ENCODE data around the gene NCLN.
"Not testable (repeated sequence)": the region's sequence is repeated elsewhere in the genome, so short reads cannot be mapped to it uniquely, and the experiment has no call there.

Gene NCLN

GRCh38 chr19:3157096-3157845, 28.5 kb upstream of the NCLN start:
- H3K9ac ChIP-seq (ENCODE audit: low read length) = no peak overlapping the region
- H3K27me3 ChIP-seq (replicated peaks; ENCODE audit: control insufficient read depth, insufficient read depth, low read length) = no peaks in the 10 kb centered on the region
- no peak for DNase-seq (ENCODE audit: low read depth)
- H3K4me3 ChIP-seq (ENCODE audit: low read length) = no peak overlapping the region
- H3K9me3 ChIP-seq (ENCODE audit: control insufficient read depth, low read length) = no peaks in the 10 kb centered on the region
- H3K36me3 ChIP-seq (ENCODE audit: control insufficient read depth, insufficient read depth, low read length, severe bottlenecking) = no peaks in the 10 kb centered on the region
- H3K4me1 ChIP-seq (ENCODE audit: control insufficient read depth, insufficient read depth, low read length) = peaks cover 32% of the 10 kb centered on the region

DNA sequence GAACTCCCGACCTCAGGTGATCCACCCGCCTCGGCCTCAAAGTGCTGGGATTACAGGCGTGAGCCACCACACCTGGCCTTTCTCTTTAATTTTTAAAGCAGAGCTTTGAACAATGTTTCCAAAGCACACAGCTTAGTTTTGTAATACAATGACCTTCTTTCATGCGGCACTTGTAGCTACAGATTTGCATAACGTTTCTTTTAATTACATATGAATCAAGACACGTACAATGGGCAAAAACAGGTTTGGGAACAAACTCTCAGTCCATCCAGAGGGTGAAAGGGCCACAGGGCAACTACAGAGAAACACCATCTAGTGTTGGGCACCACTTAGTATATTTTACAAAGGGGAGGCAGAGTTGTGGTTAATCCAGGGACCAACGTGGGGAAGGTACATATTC, 26.2 kb upstream of the NCLN start:
- H3K27me3 ChIP-seq (replicated peaks; ENCODE audit: control insufficient read depth, insufficient read depth, low read length) = no peaks in the 10 kb centered on the region
- no peak for DNase-seq (ENCODE audit: low read depth)

DNA sequence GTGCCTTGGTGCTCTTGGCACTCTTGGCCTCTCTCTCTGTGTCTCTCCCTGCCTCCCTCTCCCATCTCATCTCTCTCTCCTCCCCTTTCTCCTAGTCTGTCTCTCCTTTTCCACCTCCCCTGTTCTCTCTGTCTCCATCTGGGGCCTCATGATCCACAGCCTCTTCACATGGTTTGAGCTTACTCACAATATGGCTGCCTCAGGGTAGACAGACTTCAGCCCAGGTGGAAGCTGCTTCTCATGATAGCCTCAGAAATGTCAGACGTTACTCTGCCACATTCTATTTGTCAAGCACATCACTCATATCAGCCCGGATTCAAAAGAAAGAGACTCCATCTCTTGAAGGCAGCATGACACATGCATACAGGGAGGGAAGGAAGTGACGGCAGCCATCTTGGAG, 25.5 kb upstream of the NCLN start:
- Histone ChIP-seq H3K4me1 (ENCODE audit: control insufficient read depth, insufficient read depth, low read length) (peaks cover 26% of the 10 kb centered on the region), H3K36me3 (ENCODE audit: control insufficient read depth, insufficient read depth, low read length, severe bottlenecking) (no peaks in the 10 kb centered on the region), H3K9me3 (ENCODE audit: control insufficient read depth, low read length) (no peaks in the 10 kb centered on the region), H3K9ac (ENCODE audit: low read length) (no peak overlapping the region), H3K4me3 (ENCODE audit: low read length) (no peak overlapping the region), H3K27me3 (replicated peaks; ENCODE audit: control insufficient read depth, insufficient read depth, low read length) (no peaks in the 10 kb centered on the region)
- no peak for DNase-seq (ENCODE audit: low read depth)

More for the DNA sequence above, 26.2 kb upstream of the NCLN start:
- Histone ChIP-seq H3K36me3 (ENCODE audit: control insufficient read depth, insufficient read depth, low read length, severe bottlenecking) (no peaks in the 10 kb centered on the region), H3K9ac (ENCODE audit: low read length) (no peak overlapping the region), H3K4me3 (ENCODE audit: low read length) (no peak overlapping the region), H3K4me1 (ENCODE audit: control insufficient read depth, insufficient read depth, low read length) (peaks cover 31% of the 10 kb centered on the region), H3K9me3 (ENCODE audit: control insufficient read depth, low read length) (no peaks in the 10 kb centered on the region)

DNA sequence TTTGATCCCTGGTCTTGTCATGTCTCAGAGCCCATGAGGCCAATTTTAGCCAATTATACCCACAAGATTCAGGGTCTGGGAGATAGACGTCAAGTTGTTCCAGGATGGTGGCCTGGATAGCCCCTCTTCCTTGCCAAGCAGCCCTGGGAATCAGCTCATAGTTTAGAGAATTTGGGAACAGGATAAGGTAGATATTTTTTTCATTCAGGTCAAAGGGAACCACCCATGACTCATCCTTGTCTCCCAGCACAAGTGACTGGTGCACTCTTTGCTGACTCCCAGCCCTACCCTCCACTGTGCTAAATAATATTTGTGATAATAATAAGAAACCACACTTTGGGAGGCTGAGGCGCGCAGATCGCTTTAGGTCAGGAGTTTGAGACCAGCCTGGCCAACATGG, 24.3 kb upstream of the NCLN start:
- H3K9ac ChIP-seq (ENCODE audit: low read length) = no peak overlapping the region
- DNase-seq (ENCODE audit: low read depth) = no peak
- no peaks in the 10 kb centered on the region for H3K27me3 ChIP-seq (replicated peaks; ENCODE audit: control insufficient read depth, insufficient read depth, low read length)
- no peaks in the 10 kb centered on the region for H3K36me3 ChIP-seq (ENCODE audit: control insufficient read depth, insufficient read depth, low read length, severe bottlenecking)
- no peak overlapping the region for H3K4me3 ChIP-seq (ENCODE audit: low read length)
- no peaks in the 10 kb centered on the region for H3K9me3 ChIP-seq (ENCODE audit: control insufficient read depth, low read length)
- peaks cover 21% of the 10 kb centered on the region for H3K4me1 ChIP-seq (ENCODE audit: control insufficient read depth, insufficient read depth, low read length)

DNA sequence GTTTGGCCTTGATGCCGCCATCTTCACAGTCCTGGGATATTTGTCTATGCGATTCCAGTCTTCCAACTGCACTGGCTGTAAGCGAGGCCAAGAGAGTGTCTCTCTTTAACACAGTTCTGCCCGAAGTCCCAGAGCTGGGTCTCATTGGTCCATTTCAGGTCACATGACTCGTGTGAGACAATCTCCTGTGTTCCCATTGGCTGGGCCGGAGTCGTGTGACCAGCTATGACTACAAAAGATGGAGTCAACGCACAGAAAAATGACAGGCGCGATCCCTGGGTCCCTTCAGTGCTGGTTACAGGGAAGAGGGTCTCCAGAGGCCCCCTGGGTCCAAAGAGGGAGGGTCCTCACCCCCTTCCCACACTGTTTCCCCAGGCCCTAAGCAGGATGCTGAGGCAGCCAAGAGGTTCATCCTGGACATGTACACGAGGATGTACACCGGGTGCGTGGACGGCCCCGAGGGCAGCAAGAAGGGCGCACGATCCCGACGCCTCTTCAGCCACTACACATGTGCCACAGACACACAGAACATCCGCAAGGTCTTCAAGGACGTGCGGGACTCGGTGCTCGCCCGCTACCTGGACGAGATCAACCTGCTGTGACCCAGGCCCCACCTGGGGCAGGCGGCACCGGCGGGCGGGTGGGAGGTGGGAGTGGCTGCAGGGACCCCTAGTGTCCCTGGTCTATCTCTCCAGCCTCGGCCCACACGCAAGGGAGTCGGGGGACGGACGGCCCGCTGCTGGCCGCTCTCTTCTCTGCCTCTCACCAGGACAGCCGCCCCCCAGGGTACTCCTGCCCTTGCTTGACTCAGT, 23.1 kb upstream of the NCLN start:
- Histone ChIP-seq H3K4me1 (ENCODE audit: control insufficient read depth, insufficient read depth, low read length) (peaks cover 20% of the 10 kb centered on the region), H3K27me3 (replicated peaks; ENCODE audit: control insufficient read depth, insufficient read depth, low read length) (no peaks in the 10 kb centered on the region), H3K36me3 (ENCODE audit: control insufficient read depth, insufficient read depth, low read length, severe bottlenecking) (no peaks in the 10 kb centered on the region), H3K4me3 (ENCODE audit: low read length) (no peak overlapping the region), H3K9ac (ENCODE audit: low read length) (no peak overlapping the region), H3K9me3 (ENCODE audit: control insufficient read depth, low read length) (no peaks in the 10 kb centered on the region)
- DNase-seq (ENCODE audit: low read depth) = peak; percentile 38

DNA sequence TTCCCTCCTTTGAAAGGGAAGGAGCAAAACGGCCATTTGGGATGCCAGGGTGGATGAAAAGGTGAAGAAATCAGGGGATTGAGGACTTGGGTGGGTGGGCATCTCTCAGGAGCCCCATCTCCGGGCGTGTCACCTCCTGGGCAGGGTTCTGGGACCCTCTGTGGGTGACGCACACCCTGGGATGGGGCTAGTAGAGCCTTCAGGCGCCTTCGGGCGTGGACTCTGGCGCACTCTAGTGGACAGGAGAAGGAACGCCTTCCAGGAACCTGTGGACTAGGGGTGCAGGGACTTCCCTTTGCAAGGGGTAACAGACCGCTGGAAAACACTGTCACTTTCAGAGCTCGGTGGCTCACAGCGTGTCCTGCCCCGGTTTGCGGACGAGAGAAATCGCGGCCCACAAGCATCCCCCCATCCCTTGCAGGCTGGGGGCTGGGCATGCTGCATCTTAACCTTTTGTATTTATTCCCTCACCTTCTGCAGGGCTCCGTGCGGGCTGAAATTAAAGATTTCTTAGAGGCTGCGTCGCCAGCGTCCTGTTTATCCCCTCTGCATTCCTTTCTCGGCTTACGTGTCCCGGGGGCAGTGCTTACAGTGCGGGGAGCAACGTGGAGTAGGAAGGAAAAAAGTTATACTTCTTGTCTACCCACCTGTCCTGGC, 22.4 kb upstream of the NCLN start:
- Histone ChIP-seq H3K4me1 (ENCODE audit: control insufficient read depth, insufficient read depth, low read length) (peaks cover 12% of the 10 kb centered on the region), H3K27me3 (replicated peaks; ENCODE audit: control insufficient read depth, insufficient read depth, low read length) (no peaks in the 10 kb centered on the region), H3K4me3 (ENCODE audit: low read length) (no peak overlapping the region), H3K9me3 (ENCODE audit: control insufficient read depth, low read length) (no peaks in the 10 kb centered on the region), H3K36me3 (ENCODE audit: control insufficient read depth, insufficient read depth, low read length, severe bottlenecking) (no peaks in the 10 kb centered on the region), H3K9ac (ENCODE audit: low read length) (no peak overlapping the region)
- DNase-seq (ENCODE audit: low read depth) = peak; percentile 87

DNA sequence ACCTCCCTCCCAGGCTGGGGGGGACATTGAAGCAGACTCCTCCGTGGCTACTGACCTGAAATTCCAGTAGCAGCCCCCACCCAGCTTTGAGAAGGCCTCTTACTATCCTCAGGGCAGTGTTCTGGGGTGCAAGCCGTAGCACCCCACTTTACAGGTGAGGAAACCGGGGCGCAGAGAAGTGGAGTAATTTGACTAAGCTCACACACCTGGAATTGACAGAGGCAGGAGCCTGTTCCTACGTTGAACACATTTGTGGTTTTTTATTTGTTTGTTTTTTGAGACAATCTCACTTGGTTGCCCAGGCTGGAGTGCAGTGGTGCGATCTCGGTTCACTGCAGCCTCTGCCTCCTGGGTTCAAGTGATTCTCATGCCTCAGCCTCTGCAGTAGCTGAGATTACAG, 21.8 kb upstream of the NCLN start:
- Histone ChIP-seq H3K4me1 (ENCODE audit: control insufficient read depth, insufficient read depth, low read length) (peaks cover 7% of the 10 kb centered on the region), H3K9ac (ENCODE audit: low read length) (no peak overlapping the region), H3K9me3 (ENCODE audit: control insufficient read depth, low read length) (no peaks in the 10 kb centered on the region), H3K36me3 (ENCODE audit: control insufficient read depth, insufficient read depth, low read length, severe bottlenecking) (no peaks in the 10 kb centered on the region), H3K4me3 (ENCODE audit: low read length) (no peak overlapping the region), H3K27me3 (replicated peaks; ENCODE audit: control insufficient read depth, insufficient read depth, low read length) (no peaks in the 10 kb centered on the region)
- no peak for DNase-seq (ENCODE audit: low read depth)

DNA sequence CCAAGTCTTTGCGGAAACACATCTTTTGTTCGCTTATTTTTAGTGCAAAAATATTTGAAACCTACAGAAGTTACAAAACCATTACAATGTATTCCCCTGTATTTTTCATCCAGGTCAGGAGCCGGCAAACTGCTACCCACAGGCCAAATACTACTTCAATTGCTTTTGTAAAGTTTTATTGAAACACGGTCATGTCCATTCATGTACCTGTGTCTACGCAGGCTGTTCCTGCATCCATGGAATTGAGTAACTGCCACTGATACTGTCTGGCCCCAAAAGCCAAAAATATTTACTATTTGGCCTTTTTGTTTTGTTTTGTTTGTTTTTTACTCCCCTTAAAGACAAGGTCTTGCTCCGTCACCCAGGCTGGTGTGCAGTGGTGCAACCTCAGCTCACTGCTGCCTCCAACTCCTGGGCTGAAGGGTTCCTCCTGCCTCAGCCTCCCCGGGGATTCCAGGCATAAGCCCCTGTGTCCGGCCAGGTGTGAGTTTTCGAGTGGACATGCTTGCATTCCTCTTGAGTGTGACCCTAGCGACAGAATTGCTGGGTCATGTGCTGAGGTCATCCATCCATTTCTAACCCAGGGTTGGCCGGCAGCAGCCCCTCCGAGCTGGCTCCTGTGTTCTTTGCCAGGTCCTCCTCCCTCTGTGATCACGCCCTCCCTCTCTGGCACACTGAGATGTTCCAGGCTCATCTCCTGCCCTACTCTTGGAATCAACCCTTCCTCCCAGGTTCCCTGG, 18.0 kb upstream of the NCLN start:
- Histone ChIP-seq H3K4me1 (ENCODE audit: control insufficient read depth, insufficient read depth, low read length) (peaks cover 3% of the 10 kb centered on the region), H3K27me3 (replicated peaks; ENCODE audit: control insufficient read depth, insufficient read depth, low read length) (no peaks in the 10 kb centered on the region), H3K4me3 (ENCODE audit: low read length) (no peak overlapping the region), H3K36me3 (ENCODE audit: control insufficient read depth, insufficient read depth, low read length, severe bottlenecking) (no peaks in the 10 kb centered on the region), H3K9me3 (ENCODE audit: control insufficient read depth, low read length) (no peaks in the 10 kb centered on the region), H3K9ac (ENCODE audit: low read length) (no peak overlapping the region)
- no peak for DNase-seq (ENCODE audit: low read depth)

DNA sequence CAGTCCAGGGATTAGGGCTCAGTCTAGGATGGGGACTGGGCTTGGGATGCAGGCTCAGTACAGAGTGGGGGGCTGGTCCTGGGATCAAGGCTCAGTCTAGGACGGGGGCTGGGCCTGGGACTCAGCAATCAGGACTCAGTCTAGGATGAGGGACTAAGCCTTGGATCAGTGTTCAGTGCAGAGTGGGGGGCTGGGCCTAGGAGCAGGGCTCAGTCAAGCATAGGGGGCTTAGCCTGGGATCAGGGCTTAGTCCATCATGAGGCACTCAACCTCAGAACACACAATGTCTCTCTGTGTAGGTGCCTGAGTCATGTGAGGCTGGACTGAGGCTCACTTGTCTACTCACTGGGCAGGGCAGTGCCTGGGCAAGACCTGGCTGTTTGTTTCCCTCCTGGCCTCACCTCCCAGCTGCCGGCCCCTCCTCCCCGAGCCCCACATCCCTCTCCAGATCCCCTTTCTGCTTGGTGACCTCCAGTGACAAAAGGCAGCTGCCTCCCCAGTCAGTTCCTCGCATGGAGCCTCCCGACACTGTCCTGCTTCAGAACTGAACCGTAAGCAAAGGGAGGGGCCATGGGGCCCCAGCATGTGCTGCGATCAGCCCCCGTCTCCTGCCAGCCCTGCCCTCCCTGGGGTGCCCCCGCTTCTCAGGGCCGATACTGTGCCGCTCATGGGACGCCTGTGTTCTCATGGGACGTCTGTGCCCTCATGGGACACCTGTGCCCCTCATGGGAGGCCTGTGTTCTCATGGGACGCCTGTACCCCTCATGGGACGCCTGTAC, 13.6 kb upstream of the NCLN start:
- Histone ChIP-seq H3K4me3 (ENCODE audit: low read length) (no peak overlapping the region), H3K4me1 (ENCODE audit: control insufficient read depth, insufficient read depth, low read length) (peaks cover 8% of the 10 kb centered on the region), H3K9me3 (ENCODE audit: control insufficient read depth, low read length) (no peaks in the 10 kb centered on the region), H3K27me3 (replicated peaks; ENCODE audit: control insufficient read depth, insufficient read depth, low read length) (no peaks in the 10 kb centered on the region), H3K36me3 (ENCODE audit: control insufficient read depth, insufficient read depth, low read length, severe bottlenecking) (no peaks in the 10 kb centered on the region), H3K9ac (ENCODE audit: low read length) (no peak overlapping the region)
- DNase-seq (ENCODE audit: low read depth) = no peak

DNA sequence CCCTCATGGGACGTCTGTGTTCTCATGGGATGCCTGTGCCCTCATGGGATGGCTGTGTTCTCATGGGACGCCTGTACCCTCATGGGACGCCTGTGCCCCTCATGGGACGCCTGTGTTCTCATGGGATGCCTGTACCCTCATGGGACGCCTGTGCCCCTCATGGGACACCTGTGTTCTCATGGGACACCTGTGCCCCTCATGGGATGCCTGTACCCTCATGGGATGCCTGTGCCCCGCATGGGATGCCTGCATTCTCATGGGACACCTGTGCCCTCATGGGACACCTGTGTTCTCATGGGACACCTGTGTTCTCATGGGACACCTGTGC, 13.1 kb upstream of the NCLN start:
- H3K4me3 ChIP-seq (ENCODE audit: low read length); H3K36me3 ChIP-seq (ENCODE audit: control insufficient read depth, insufficient read depth, low read length, severe bottlenecking); DNase-seq (ENCODE audit: low read depth); H3K9me3 ChIP-seq (ENCODE audit: control insufficient read depth, low read length); H3K9ac ChIP-seq (ENCODE audit: low read length); H3K27me3 ChIP-seq (replicated peaks; ENCODE audit: control insufficient read depth, insufficient read depth, low read length): not testable (repeated sequence)
- peaks cover 11% of the 10 kb centered on the region for H3K4me1 ChIP-seq (ENCODE audit: control insufficient read depth, insufficient read depth, low read length)
